VCaP (cell line): ENCODE data around the gene MRC1.

Experiments
- H3K27ac ChIP-seq: fragments of 450-650 bp; 2 replicates; pipeline ENCODE4 v1.5.1; 2017
- CTCF ChIP-seq: fragments of 450-650 bp; conservative IDR thresholded peaks from 2 replicates; pipeline ENCODE4 v1.5.1; 2017; ENCODE audit warnings: mild to moderate bottlenecking, moderate library complexity

The MRC1 gene

GRCh38 chr10:17954861-17955260, 145.7 kb downstream of the MRC1 start:
- no peak overlapping the region for H3K27ac ChIP-seq
- no peak for TF ChIP-seq CTCF

- no peak for TF ChIP-seq CTCF
- no peak overlapping the region for H3K27ac ChIP-seq
Measured at GRCh38 chr10:17958049-17958448, 148.9 kb downstream of the MRC1 start.

GRCh38 chr10:17959870-17960269, 150.7 kb downstream of the MRC1 start:
- no peak overlapping the region for H3K27ac ChIP-seq
- TF ChIP-seq CTCF: no peak
